SU-DHL-6 (cell line): Measurements from ENCODE around the gene EP300.

Experiments used
- CTCF ChIP-seq: fragments of 200-600 bp; sonication (generic); IDR thresholded peaks from one replicate; pipeline ENCODE4 v1.5.1; 2017; ENCODE audit warnings: antibody characterized with exemption, mild to moderate bottlenecking, low read length, moderate library complexity; ENCODE audit not compliant: insufficient read depth, poor library complexity, severe bottlenecking
- EZH2phosphoT487 ChIP-seq: fragments of 200-600 bp; sonication (generic), shearing (Covaris generic); conservative IDR thresholded peaks from 2 replicates; pipeline ENCODE4 v1.6.1; 2018; ENCODE audit warnings: mild to moderate bottlenecking, antibody characterized with exemption, low read length, moderate library complexity, mixed read lengths

GRCh38 chr22:41062146-41062545, 30.2 kb upstream of the EP300 start:
- TF ChIP-seq CTCF: no peak
- no peak for TF ChIP-seq EZH2phosphoT487
